Measurements from ENCODE around the gene LAMA3.

Gene LAMA3

GRCh38 chr18:23951206-23951605, 262.0 kb downstream of the LAMA3 start:
- DNase-seq, result no peak

- no peak for DNase-seq
Measured at GRCh38 chr18:23953984-23954383, 264.7 kb downstream of the LAMA3 start.

GRCh38 chr18:23956483-23956882, 267.2 kb downstream of the LAMA3 start:
- DNase-seq, result no peak

- DNase-seq, result no peak
Measured at GRCh38 chr18:23958036-23958435, 268.8 kb downstream of the LAMA3 start.

- DNase-seq, result no peak
Measured at GRCh38 chr18:23963443-23964165, 274.4 kb downstream of the LAMA3 start.

GRCh38 chr18:23964282-23965238, 275.3 kb downstream of the LAMA3 start:
- DNase-seq, result peak; percentile 45

GRCh38 chr18:23966909-23967308, 277.7 kb downstream of the LAMA3 start:
- DNase-seq, result no peak

- peak; percentile 23 for DNase-seq
Measured at GRCh38 chr18:23967321-23968089, 278.3 kb downstream of the LAMA3 start.

- no peak for DNase-seq
Measured at GRCh38 chr18:23968638-23969604, 279.7 kb downstream of the LAMA3 start.

GRCh38 chr18:23969664-23970063, 280.4 kb downstream of the LAMA3 start:
- no peak for DNase-seq

- DNase-seq, result peak; percentile 64
Measured at GRCh38 chr18:23970161-23971096, 281.2 kb downstream of the LAMA3 start.

- DNase-seq, result no peak
Measured at GRCh38 chr18:23971097-23971440, 281.8 kb downstream of the LAMA3 start.

GRCh38 chr18:23971666-23972230, 282.5 kb downstream of the LAMA3 start:
- no peak for DNase-seq

GRCh38 chr18:23972453-23972852, 283.2 kb downstream of the LAMA3 start:
- DNase-seq, result no peak

GRCh38 chr18:23977103-23977502, 287.9 kb downstream of the LAMA3 start:
- DNase-seq, result no peak

- no peak for DNase-seq
Measured at GRCh38 chr18:23977719-23978483, 288.6 kb downstream of the LAMA3 start.

GRCh38 chr18:23981369-23981980, 292.2 kb downstream of the LAMA3 start:
- DNase-seq, result no peak

- no peak for DNase-seq
Measured at GRCh38 chr18:23982155-23983079, 293.2 kb downstream of the LAMA3 start.
